Activated naive CD8-positive, alpha-beta T cell treated with anti-CD3 and anti-CD28 coated beads, Interleukin-2, amount 10 ng/mL, durations not matched to agents 7 days and 5 days (primary cell): Measurements from ENCODE around the gene LUM. TPM values are rescaled to one million over a fixed set of nuclear protein-coding genes. Genes with fewer than 3 reads are reported as not detected.

ENCODE experiments used
- ATAC-seq: fragments of 150-1000 bp; cut with Tn5 transposase; one replicate; pipeline ENCODE4 v1.10.0; 2021; ENCODE audit warnings: low read depth, moderate library complexity
- POLR2A ChIA-PET: fragments of 350-600 bp; sonication (Branson Sonifier 250); formaldehyde crosslinking; loops from one replicate; lab custom pipeline; 2021; ENCODE audit warnings: antibody characterized with exemption; lab: Charles Lee
- DNase-seq: peaks from one replicate; pipeline ENCODE4 v3.0.0; 2021
- H3K27ac Mint-ChIP-seq: one replicate; pipeline ENCODE4 v1.8.0; 2022; ENCODE audit warnings: mild to moderate bottlenecking, mixed read lengths
- H3K27me3 Mint-ChIP-seq: one replicate; pipeline ENCODE4 v1.8.0; 2022; ENCODE audit warnings: mild to moderate bottlenecking, moderate library complexity, mixed read lengths
- H3K36me3 Mint-ChIP-seq: one replicate; pipeline ENCODE4 v1.8.0; 2021; ENCODE audit warnings: mild to moderate bottlenecking, mixed read lengths
- H3K4me1 Mint-ChIP-seq: one replicate; pipeline ENCODE4 v1.8.0; 2021; ENCODE audit warnings: mixed read lengths
- H3K4me3 Mint-ChIP-seq: one replicate; pipeline ENCODE4 v1.8.0; 2022; ENCODE audit warnings: mild to moderate bottlenecking, moderate library complexity, mixed read lengths
- H3K9me3 Mint-ChIP-seq: one replicate; pipeline ENCODE4 v1.8.0; 2021; ENCODE audit warnings: mixed read lengths
- total RNA-seq, 2 experiments: library from RNA; stranded (reverse); gene quantifications; one replicate each; pipeline ENCODE4 v1.2.3, GENCODE V29; 2021

LUM gene, protein sequence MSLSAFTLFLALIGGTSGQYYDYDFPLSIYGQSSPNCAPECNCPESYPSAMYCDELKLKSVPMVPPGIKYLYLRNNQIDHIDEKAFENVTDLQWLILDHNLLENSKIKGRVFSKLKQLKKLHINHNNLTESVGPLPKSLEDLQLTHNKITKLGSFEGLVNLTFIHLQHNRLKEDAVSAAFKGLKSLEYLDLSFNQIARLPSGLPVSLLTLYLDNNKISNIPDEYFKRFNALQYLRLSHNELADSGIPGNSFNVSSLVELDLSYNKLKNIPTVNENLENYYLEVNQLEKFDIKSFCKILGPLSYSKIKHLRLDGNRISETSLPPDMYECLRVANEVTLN
- total RNA-seq, result not detected

GRCh38 chr12:91111366-91112325, at the start of gene LUM:
LUM (minus strand) TSS chr12:91111494; CDS start chr12:91108979, 2,515 bp downstream.
- H3K4me1 Mint-ChIP-seq, result no peaks in the 10 kb centered on the region
- DNase-seq (no peak), ATAC-seq (no peak)
- no peaks in the 10 kb centered on the region for H3K9me3 Mint-ChIP-seq
- no peak within 1 kb of the TSS for H3K27ac Mint-ChIP-seq
- POLR2A ChIA-PET, result no interaction called here
- H3K4me3 Mint-ChIP-seq, result no peak within 1 kb of the TSS
- H3K27me3 Mint-ChIP-seq, result peaks cover 6% of the 10 kb centered on the region
- H3K36me3 Mint-ChIP-seq, result no peaks in the 10 kb centered on the region

GRCh38 chr12:91161009-91161408, 49.7 kb upstream of the LUM start:
- Mint-ChIP-seq H3K36me3 (no peaks in the 10 kb centered on the region), H3K27me3 (no peaks in the 10 kb centered on the region), H3K9me3 (no peaks in the 10 kb centered on the region), H3K4me1 (no peaks in the 10 kb centered on the region), H3K27ac (no peak overlapping the region), H3K4me3 (no peak overlapping the region)
- POLR2A ChIA-PET, result no interaction called here
- ATAC-seq (no peak), DNase-seq (no peak)

- H3K4me1 Mint-ChIP-seq, result no peaks in the 10 kb centered on the region
- POLR2A ChIA-PET, result no interaction called here
- no peaks in the 10 kb centered on the region for H3K9me3 Mint-ChIP-seq
- ATAC-seq, result no peak
- no peak for DNase-seq
- H3K4me3 Mint-ChIP-seq, result no peak overlapping the region
- no peaks in the 10 kb centered on the region for H3K36me3 Mint-ChIP-seq
- no peak overlapping the region for H3K27ac Mint-ChIP-seq
- H3K27me3 Mint-ChIP-seq, result no peaks in the 10 kb centered on the region
These were observed 44.7 kb upstream of the LUM start for GRCh38 chr12:91155990-91156389.

DNA sequence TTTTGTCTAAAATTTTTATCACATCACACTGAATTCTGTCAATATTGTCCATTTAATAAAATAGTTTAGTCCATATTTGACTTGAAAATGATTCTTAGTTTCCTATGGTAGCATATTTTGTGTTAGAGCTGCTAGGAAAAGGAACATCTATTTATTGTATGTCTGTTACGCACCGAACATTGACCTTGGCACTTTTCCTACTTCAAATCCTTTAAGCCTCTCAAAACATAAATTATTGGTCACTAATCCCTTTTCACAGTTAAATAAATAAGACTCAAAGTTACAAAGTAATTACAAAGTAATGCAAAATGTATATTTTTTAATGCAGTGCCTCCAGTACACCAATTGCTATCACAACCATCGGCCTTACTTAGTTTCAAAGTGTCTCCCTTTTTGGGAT, 42.8 kb upstream of the LUM start:
- Mint-ChIP-seq H3K27ac (no peak overlapping the region), H3K9me3 (no peaks in the 10 kb centered on the region), H3K36me3 (no peaks in the 10 kb centered on the region), H3K4me3 (no peak overlapping the region), H3K27me3 (no peaks in the 10 kb centered on the region), H3K4me1 (no peaks in the 10 kb centered on the region)
- POLR2A ChIA-PET, result no interaction called here
- DNase-seq (no peak), ATAC-seq (no peak)

- Mint-ChIP-seq H3K4me3 (no peak overlapping the region), H3K36me3 (no peaks in the 10 kb centered on the region), H3K4me1 (no peaks in the 10 kb centered on the region), H3K27ac (no peak overlapping the region), H3K27me3 (peaks cover 2% of the 10 kb centered on the region), H3K9me3 (peaks cover 2% of the 10 kb centered on the region)
- POLR2A ChIA-PET, result no interaction called here
- no peak for DNase-seq
- no peak for ATAC-seq
These were observed 32.8 kb upstream of the LUM start for GRCh38 chr12:91144053-91144452.

DNA sequence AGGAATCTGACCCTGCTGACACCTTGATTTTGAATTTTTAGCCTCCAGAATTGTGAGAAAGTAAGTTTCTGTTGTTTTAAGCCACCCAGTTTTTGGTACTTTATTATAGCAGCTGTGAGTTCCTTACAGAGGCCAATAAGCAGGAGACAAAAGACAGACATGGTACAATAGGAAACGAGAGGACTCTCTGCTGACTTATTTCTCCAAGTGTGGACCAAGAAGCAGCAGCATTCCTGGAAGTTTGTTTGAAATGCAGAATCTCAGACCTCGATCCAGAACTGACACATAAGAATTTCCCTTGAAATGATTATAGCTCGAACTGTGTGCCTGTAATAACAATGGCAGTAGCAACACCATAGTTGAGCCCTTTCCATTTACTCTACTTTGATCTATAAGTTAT, 31.9 kb upstream of the LUM start:
- Mint-ChIP-seq H3K9me3 (no peaks in the 10 kb centered on the region), H3K36me3 (no peaks in the 10 kb centered on the region), H3K27me3 (peaks cover 2% of the 10 kb centered on the region), H3K27ac (no peak overlapping the region), H3K4me3 (no peak overlapping the region), H3K4me1 (no peaks in the 10 kb centered on the region)
- DNase-seq, result no peak
- POLR2A ChIA-PET, result no interaction called here
- no peak for ATAC-seq

DNA sequence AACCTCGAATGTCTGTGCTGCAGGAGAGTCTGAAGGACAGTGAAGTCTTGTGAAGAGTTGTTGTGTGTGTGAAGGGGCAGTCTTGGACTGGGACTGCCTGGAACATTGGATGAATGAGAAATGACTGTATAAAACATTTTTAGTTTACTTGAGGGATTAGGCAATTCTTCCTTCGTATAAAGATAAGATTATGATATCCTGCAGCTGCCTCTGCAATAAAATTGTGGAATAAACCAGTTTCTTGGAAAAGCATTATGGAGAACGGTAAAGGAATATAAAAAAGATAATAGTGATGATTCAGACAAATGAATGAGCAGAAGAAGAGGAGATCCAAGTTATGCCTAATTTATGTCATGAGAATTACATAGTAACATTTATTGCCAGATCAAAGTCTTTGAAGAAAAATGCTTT, 30.9 kb upstream of the LUM start:
- Mint-ChIP-seq H3K27me3 (peaks cover 2% of the 10 kb centered on the region), H3K4me3 (no peak overlapping the region), H3K27ac (no peak overlapping the region), H3K4me1 (no peaks in the 10 kb centered on the region), H3K9me3 (no peaks in the 10 kb centered on the region), H3K36me3 (no peaks in the 10 kb centered on the region)
- POLR2A ChIA-PET, result no interaction called here
- ATAC-seq, result no peak
- DNase-seq, result no peak

DNA sequence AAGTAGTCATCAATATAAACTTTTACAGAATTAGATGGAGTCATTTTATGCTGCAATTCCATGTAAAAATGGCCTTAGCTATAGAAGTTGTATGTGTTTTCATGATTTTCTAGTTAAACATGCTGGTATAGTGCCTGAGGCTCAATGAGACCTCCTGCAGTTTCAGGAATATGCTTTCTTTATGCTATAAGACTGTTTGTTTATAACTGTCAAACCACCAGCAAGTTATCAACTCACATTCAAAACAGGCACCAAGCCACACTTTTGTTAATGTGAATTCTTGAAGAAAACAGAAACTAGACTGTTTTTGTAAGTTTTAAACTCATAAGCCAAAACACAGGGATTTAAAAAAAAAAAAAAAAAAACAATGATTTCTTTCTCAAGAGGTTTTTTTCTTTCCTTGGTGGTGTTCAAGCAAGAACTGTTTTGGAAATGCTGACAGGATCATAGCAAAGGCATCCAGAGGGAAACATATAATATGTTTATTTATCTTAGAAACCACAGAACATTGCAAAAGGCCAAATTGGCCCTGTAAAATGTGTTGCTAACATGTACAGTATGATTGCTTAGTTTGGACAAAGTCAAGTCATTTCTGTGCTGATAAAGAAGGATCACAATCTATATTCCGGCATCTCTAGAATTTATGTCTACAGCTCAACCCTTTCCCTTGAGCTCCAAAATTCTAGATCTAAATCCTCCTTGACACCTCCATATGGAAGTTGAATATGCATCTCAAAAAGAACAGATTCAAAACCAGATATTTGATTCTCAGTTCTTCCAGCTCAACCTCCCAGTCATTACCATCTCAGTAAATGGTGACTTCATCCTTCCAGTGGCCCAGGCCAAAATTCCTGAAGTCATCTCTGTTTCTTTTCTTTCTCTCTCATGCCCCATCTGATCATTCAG, 29.0 kb upstream of the LUM start:
- Mint-ChIP-seq H3K36me3 (no peaks in the 10 kb centered on the region), H3K9me3 (no peaks in the 10 kb centered on the region), H3K4me1 (no peaks in the 10 kb centered on the region), H3K27me3 (peaks cover 2% of the 10 kb centered on the region), H3K27ac (no peak overlapping the region), H3K4me3 (no peak overlapping the region)
- no peak for ATAC-seq
- no peak for DNase-seq
- POLR2A ChIA-PET, result no interaction called here

DNA sequence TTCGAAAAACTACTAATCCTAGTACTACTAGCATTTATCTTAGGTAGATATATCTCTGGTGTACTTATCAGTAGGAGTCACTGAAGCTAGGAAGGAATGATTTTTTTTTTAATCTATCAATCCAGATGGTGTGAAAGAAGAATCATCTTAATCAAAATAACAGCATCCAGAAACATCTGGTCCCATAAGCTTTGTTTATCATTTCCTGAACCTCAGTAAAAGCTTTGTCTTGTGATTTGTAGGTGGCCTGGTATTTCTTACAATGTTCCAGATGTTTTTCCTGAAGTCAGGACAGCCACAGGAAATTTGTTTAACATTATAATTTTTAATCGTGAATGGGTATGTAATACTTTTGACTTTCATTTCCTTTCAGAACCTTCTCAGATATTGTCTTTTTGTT, 28.0 kb upstream of the LUM start:
- no peak overlapping the region for H3K4me3 Mint-ChIP-seq
- no peaks in the 10 kb centered on the region for H3K9me3 Mint-ChIP-seq
- ATAC-seq, result no peak
- no peak for DNase-seq
- H3K27ac Mint-ChIP-seq, result no peak overlapping the region
- H3K4me1 Mint-ChIP-seq, result no peaks in the 10 kb centered on the region
- H3K36me3 Mint-ChIP-seq, result no peaks in the 10 kb centered on the region
- peaks cover 2% of the 10 kb centered on the region for H3K27me3 Mint-ChIP-seq
- POLR2A ChIA-PET, result no interaction called here

GRCh38 chr12:91138337-91138920, 27.1 kb upstream of the LUM start:
- POLR2A ChIA-PET, result no interaction called here
- ATAC-seq, result no peak
- H3K4me1 Mint-ChIP-seq, result no peaks in the 10 kb centered on the region

GRCh38 chr12:91133871-91134270, 22.6 kb upstream of the LUM start:
- POLR2A ChIA-PET, result no interaction called here
- Mint-ChIP-seq H3K4me1 (no peaks in the 10 kb centered on the region), H3K36me3 (no peaks in the 10 kb centered on the region), H3K9me3 (no peaks in the 10 kb centered on the region), H3K4me3 (no peak overlapping the region), H3K27me3 (peaks cover 2% of the 10 kb centered on the region), H3K27ac (no peak overlapping the region)
- DNase-seq, result no peak
- no peak for ATAC-seq

More at GRCh38 chr12:91138337-91138920, 27.1 kb upstream of the LUM start:
- H3K4me3 Mint-ChIP-seq, result no peak overlapping the region
- no peak for DNase-seq
- no peaks in the 10 kb centered on the region for H3K9me3 Mint-ChIP-seq
- H3K27me3 Mint-ChIP-seq, result peaks cover 3% of the 10 kb centered on the region
- H3K36me3 Mint-ChIP-seq, result no peaks in the 10 kb centered on the region
- no peak overlapping the region for H3K27ac Mint-ChIP-seq

- Mint-ChIP-seq H3K9me3 (no peaks in the 10 kb centered on the region), H3K4me3 (no peak overlapping the region), H3K4me1 (no peaks in the 10 kb centered on the region), H3K27me3 (peaks cover 2% of the 10 kb centered on the region), H3K27ac (peak overlapping the region; percentile 14), H3K36me3 (no peaks in the 10 kb centered on the region)
- ATAC-seq, result no peak
- POLR2A ChIA-PET, result no interaction called here
- DNase-seq, result no peak
These were observed 18.5 kb upstream of the LUM start for GRCh38 chr12:91129662-91130362.
